Activated CD4-positive, alpha-beta T cell treated with anti-CD3 and anti-CD28 coated beads for 4 hours (primary cell): ENCODE results near the gene CYB5R2.

Experiments
- DNase-seq, 2 donors: peaks; one replicate each; pipeline ENCODE4 v3.0.0-alpha.2; 2020

CYB5R2 gene

GRCh38 chr11:7672960-7673723 lies at the start of gene CYB5R2:
TSS of gene CYB5R2 (minus strand) at chr11:7673500. CDS start at chr11:7672825, 675 bp downstream.
- DNase-seq, result no peak

- no peak for DNase-seq
Observed at GRCh38 chr11:7714786-7715185, 41.5 kb upstream of the CYB5R2 start.

GRCh38 chr11:7706377-7706776 lies 33.1 kb upstream of the CYB5R2 start, which contains the start of gene OVCH2:
TSS of gene OVCH2 (minus strand) at chr11:7706477. CDS start at chr11:7706394, 83 bp downstream.
- no peak for DNase-seq

DNA sequence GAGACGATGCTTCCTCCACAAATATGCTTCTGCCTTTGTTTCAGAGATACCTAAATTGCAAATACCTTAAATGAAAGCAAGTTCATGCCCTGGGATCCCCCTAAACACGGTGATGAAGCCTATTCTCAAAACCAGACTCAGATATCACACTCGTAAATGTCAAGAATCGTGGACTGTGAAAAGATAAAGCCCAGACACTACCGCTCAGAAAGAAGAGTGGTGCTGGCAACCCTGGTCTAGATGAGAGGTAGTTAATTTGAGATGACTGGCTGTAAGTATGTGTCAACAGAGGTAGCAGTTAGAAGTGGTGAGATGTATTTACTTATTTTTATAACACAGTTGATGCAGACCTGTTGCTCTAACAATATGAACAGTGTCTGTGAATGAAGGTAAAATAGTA lies 30.4 kb upstream of the CYB5R2 start:
- DNase-seq, result no peak

GRCh38 chr11:7696424-7696823 lies 23.1 kb upstream of the CYB5R2 start:
- DNase-seq, result no peak

DNA sequence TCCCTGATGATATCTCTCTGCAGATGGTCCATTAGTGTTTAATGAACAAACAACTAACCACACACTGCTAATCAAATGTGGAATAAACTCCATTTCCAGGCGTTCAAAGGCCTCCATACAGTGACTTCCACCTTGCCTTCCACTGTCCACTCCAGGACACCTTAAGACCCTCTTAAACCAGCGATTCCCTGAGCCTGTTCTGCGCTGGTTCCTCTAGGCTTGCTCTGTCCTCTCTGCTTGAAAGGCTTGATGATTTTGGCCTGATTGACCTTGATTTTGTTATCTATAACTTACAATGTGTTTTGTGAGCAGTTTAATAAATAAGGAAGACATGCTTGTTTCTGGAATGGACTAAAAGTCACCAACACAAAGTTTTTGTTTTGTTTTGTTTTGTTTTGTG lies 20.9 kb upstream of the CYB5R2 start:
- DNase-seq, result no peak

- DNase-seq, result no peak
Observed at GRCh38 chr11:7692426-7692825, 19.1 kb upstream of the CYB5R2 start.

GRCh38 chr11:7691759-7692350 lies 18.6 kb upstream of the CYB5R2 start:
- no peak for DNase-seq

- DNase-seq, result no peak
Observed at GRCh38 chr11:7690648-7691047, 17.3 kb upstream of the CYB5R2 start.

DNA sequence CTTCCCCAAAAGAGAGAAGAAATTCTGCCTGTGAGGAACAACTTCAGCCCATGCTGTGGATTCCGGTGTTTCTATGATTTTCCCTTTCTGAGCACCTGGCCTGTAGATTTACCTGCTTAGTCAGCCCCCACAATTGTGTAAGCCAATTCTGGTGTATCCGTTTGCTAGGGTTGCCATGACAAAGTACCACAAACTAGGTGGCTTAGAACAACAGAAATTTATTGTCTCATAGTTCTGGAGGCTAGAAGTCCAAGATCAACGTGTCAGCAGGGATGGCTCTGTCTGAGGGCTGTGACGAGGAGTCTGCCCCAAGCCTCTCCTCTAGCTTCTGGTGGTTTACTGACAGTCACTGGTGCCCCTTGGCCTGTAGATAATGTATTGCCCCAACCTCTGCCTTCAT lies 15.9 kb upstream of the CYB5R2 start:
- DNase-seq, result no peak

DNA sequence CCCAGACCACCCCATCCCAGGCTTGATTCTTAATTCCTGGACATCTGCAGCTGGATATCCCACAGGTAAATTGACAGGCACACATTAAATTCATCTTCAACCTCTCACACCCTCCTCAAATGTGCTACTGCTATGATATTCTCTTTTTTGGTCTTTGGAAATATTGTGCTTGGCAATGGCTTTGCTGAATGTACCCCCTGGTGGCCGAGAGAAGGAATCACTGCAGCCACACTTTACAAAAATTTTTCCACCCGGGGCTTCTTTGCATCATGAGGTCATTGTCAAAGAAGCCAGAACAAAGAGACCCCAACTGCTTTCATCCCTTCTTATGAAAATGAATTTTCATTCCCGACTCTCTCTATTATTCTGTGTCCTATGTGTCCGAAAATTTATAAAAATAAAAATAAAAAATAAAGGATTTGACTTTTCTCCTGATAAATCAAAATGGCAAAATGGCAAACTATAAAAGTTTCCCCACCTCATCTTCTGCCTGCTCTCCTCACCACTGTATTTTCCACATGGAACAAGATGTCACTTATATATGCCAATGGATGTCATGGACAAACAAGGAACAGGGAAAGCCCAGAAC lies 15.0 kb upstream of the CYB5R2 start:
- DNase-seq, result peak in 1 of 2 donors; percentile 7

DNA sequence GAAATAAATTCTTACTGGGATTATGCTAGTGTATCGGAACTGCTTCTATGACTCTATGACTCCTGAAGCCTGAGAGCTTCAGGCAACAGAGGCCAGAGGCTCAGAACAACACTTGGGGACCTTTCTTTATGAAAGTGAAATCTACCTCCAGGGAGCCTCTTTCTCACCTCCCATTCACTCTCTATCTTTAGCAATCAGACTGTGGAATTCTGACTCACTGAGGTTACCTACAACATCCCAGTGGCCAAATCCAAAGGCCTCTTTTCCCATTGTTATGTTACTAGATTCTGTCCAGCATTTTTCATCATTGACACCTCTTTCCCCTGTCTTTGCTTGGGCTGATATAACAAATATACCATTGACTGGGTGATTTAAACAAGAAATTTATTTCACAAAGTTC lies 14.1 kb upstream of the CYB5R2 start:
- no peak for DNase-seq

DNA sequence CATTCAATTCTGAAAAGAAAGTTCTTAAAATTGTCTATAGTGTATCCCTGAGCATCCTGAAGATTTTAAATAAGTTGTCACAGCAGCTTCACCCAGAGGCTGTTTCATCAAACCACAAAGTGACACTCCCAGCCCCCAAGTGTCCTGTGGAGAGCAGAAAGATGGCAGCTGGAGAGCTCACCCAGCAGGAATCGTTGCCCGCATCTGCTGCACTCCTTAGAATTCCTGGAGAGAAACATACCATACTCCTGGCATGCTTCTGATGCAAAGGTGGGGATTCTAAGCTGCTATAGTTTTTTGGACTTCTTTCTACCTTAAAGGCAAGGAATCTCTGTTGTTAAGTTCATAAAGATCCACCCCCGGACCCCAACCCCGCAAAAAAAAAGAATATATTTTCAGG lies 13.5 kb upstream of the CYB5R2 start:
- DNase-seq, result no peak

- no peak for DNase-seq
Observed at GRCh38 chr11:7683571-7683970, 10.3 kb upstream of the CYB5R2 start.

GRCh38 chr11:7677796-7678201 lies 4.5 kb upstream of the CYB5R2 start:
- no peak for DNase-seq

DNA sequence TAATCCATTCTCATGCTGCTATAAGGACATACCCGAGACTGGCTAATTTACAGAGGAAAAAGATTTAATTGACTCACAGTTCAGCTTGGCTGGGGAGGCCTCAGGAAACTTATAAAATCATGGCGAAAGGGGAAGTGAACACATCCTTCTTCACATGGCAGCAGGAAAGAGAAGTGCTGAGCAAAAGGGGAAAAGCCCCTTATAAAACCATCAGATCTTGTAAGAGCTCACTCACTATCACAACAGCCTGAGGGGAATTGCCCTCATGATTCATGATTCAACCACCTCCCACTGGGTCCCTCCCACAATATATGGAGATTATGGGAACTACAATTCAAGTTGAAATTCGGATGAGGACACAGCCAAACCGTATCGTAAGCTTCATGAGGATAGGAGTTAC lies 3.8 kb upstream of the CYB5R2 start:
- no peak for DNase-seq

- no peak for DNase-seq
Observed at GRCh38 chr11:7675631-7676030, 2.3 kb upstream of the CYB5R2 start.

DNA sequence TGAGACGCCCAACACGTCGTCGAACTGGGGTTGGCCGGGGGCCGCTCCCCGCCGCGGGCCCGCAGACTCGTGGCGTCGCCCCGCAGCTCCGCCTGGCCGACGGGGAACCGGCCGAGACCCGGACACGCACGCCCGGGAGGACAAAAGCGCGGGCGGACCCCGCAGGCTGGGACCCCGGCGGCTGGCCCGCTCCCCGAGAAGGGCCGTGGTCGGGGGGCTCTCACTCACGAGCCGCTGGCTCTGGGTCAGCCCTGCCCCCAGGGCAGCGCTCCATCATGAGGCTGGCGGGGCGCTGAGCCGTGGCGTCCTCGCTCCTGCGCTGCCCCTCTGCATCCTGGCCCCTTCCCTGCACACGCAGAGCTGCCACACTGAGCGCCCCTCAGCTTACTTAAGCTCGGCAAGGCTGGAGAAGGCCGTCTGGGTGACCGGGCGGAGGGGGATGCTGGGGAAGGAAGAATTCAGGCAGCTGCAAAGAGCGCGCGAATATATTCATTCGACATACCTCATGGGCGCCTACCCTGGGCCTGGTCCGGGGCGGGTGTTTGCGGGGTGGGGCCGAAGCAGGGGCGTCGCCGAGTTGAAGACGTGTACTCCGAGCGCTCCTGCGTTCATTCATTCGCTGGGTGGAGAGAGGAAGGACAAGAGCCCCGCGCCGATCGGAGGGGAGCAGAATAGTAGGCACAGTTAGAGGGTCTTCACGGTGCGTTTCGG lies 579 bp upstream of the CYB5R2 start:
- DNase-seq, result no peak

DNA sequence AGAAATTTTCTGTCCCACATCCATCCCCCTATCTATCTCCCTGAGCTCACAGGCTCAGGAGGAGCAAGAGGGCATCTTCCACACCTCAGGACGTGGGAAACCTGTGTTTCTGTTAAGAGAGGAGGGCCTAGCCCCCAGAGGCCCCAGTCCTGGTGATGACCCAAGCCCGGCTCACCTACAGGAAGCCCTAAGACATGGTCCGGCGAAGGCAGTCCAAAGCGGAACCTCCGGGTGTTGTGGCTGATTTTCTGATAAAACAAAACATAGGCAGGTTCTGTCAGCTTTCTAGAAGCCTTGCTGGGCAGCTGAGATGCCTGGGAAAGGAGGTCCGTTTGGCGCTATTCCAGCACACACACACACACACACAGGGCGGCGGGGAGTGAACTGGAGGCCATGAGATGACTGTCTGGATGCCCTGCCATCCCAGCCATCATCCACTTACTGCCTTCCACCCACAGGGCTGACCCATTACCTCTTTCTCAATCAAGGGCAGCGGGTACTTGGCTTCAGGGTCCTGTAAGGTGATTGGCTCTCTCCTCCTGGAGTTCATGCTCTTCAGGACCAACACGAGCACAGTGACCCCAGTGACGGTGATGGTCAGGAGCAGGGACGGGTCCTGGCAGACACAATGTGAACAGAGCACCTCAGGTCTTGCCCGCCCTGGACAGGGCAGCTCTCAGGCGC lies 882 bp downstream of the CYB5R2 start:
- no peak for DNase-seq

DNA sequence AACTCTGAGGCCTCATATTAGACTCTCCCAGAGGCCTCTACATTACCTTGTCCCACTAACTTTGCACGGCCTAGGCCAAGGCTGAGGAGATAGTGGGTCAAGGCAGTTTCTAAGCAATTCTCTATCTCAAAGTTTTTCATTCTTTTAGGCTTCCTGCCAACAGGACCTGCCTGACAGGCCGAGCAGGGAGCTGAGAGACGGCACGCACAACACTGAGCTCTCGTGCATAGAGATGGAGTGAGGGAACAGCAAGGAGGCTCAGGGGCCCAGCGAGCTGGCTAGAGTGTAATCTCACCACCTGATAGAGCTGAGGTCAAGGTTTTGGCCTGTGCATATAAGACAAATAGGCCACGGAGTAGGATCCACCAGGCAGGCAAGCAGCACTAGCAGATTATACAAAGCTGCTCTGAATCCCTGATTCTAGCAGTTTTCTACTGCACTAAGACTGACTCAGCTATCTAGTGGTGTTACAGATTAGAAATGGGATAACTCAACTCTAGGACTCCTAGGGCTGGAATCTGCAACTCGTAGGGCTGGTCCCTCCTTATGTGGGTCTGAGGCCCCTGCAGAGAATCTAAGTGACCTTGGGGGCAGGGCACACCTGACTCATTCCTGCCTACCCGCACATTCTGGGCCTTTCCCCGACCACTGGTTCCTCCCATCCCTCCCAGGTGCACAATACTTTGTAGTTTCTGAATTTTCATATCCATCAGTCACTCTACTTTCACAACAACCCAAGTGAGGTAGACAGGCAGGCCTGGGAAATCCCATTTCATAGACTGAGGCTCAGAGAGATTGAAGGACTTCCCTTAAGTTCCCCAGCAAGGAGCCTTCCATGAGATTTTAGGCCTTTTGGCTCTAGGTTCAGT lies 1.7 kb downstream of the CYB5R2 start:
- no peak for DNase-seq

- no peak for DNase-seq
Observed at GRCh38 chr11:7670641-7671040, 2.7 kb downstream of the CYB5R2 start.

DNA sequence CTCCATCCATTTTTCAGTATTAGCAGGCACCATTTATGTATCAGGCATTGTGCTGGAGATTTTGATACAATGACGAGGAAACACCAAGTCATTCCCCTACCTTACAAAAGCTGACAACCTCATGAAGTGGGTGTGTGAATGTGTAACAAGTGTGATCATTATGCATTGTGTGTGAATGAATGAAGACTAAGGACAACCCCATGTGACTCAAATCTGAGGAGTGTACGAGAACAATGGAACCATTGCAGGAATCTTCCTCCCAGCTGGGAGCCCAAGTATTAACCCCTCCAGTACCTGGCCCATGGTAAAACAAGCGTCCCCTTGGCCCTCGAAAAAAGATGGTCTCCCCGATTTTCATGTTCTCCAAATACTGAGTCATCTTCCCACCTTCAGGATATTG lies 4.4 kb downstream of the CYB5R2 start:
- no peak for DNase-seq
